GM19328 (cell line): ENCODE data around the gene LPO.

Experiments used
- ATAC-seq: cut with Tn5 transposase; IDR thresholded peaks from one replicate; pipeline ENCODE4 v1.9.1; 2021; ENCODE audit warnings: mild to moderate bottlenecking, moderate library complexity; ENCODE audit not compliant: unreplicated experiment

Gene LPO

GRCh38 chr17:58276423-58276822 is 38.0 kb downstream of the LPO start:
- no peak for ATAC-seq

GRCh38 chr17:58277107-58277801 is 38.9 kb downstream of the LPO start:
- ATAC-seq, result no peak

GRCh38 chr17:58277802-58278595 is 39.6 kb downstream of the LPO start:
- no peak for ATAC-seq

GRCh38 chr17:58278661-58279015 is 40.3 kb downstream of the LPO start:
- ATAC-seq, result no peak

GRCh38 chr17:58279016-58279711 is 40.8 kb downstream of the LPO start:
- no peak for ATAC-seq

- no peak for ATAC-seq
Measured at GRCh38 chr17:58279736-58280479, 41.5 kb downstream of the LPO start.

GRCh38 chr17:58280480-58281217 is 42.3 kb downstream of the LPO start, which contains the start of gene MPO:
TSS of gene MPO (minus strand) at chr17:58280935. CDS start at chr17:58280758, 177 bp downstream.
- no peak for ATAC-seq

- no peak for ATAC-seq
Measured at GRCh38 chr17:58281511-58282011, 43.2 kb downstream of the LPO start.

- ATAC-seq, result no peak
Measured at GRCh38 chr17:58282442-58282841, 44.1 kb downstream of the LPO start.

GRCh38 chr17:58283674-58284612 is 45.6 kb downstream of the LPO start:
- ATAC-seq, result no peak

- no peak for ATAC-seq
Measured at GRCh38 chr17:58284613-58285421, 46.4 kb downstream of the LPO start.

- no peak for ATAC-seq
Measured at GRCh38 chr17:58285422-58285810, 47.0 kb downstream of the LPO start.

- ATAC-seq, result no peak
Measured at GRCh38 chr17:58289869-58290268, 51.5 kb downstream of the LPO start.

GRCh38 chr17:58291246-58291645 is 52.9 kb downstream of the LPO start:
- ATAC-seq, result no peak

- ATAC-seq, result no peak
Measured at GRCh38 chr17:58294034-58294433, 55.6 kb downstream of the LPO start.

- no peak for ATAC-seq
Measured at GRCh38 chr17:58300336-58300735, 62.0 kb downstream of the LPO start.

GRCh38 chr17:58301504-58302150 is 63.2 kb downstream of the LPO start:
- no peak for ATAC-seq
